SH-SY5Y (cell line): Measurements from ENCODE around the gene INTS11.

Experiments used
- GATA2 ChIP-seq: IDR thresholded peaks from 2 replicates; pipeline ENCODE4 v1.6.1; 2011; ENCODE audit warnings: mild to moderate bottlenecking, low read depth, low read length
- GATA3 ChIP-seq: IDR thresholded peaks from 2 replicates; pipeline ENCODE4 v1.6.1; 2011; ENCODE audit warnings: low read depth, mild to moderate bottlenecking, low read length, moderate library complexity

The INTS11 gene

DNA sequence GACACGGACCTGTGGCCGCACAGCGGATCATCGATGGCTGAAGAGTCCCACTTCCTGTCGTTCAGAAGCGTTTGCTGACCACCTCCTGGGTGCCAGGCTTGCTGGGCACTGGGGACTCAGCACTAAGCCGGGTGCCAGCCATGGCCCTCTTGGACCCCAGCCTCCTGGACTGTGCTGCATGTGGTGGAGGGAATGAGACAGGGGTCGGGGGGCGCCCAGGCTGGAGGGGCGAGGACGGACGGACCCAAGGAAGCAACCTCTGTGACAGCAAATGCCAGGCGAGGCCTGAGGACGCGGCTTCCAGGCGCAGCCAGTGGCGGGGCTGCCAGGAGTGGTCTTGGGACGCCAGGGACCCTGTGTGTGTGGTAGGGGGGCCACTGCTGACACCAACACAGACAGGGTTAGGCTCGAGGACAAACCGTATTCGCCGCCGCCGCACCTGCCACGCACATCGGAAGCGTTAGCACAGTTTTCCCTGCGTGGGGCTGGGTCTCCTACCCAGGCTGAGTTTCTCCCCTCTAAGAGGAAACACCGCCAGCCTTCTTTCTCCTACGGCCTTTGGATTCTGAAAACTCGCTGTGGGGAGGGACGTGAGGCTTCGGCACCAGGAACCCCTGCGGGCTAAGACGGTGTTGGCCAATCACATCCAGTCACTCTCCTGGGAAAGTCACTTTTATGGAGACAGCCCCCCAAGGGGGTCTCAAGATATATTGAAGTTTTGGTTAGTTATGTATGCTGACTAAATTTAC, 36.9 kb upstream of the INTS11 start:
- TF ChIP-seq GATA3: no peak
- TF ChIP-seq GATA2: no peak

DNA sequence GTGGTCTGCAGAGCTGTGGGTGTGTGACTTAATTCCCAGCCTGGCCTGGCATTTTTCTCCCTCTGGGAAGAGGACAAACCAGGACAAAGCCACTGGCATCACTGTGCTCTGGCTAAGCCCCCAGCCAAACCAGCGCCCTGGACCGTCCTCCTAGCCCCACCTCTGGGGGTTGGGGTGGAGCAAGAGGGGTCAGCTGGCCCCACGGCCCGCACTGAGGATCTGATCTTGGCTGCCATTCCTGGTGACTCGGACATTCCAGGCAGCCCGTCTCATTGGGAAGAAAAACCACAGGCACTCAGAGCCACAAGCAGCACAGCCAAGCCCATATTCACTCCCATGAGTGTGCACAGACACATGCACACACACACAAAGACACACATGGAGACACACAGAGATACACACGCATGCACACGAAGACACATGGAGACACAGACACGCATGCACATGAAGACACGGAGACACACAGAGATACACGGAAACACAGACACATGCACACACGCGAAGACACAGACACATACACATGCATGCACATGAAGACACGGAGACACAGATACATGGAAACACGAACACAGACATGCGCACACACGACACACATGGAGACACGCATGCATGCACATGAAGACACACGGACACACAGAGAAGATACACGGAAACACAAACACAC, 36.2 kb upstream of the INTS11 start:
- no peak for TF ChIP-seq GATA2
- TF ChIP-seq GATA3: no peak

DNA sequence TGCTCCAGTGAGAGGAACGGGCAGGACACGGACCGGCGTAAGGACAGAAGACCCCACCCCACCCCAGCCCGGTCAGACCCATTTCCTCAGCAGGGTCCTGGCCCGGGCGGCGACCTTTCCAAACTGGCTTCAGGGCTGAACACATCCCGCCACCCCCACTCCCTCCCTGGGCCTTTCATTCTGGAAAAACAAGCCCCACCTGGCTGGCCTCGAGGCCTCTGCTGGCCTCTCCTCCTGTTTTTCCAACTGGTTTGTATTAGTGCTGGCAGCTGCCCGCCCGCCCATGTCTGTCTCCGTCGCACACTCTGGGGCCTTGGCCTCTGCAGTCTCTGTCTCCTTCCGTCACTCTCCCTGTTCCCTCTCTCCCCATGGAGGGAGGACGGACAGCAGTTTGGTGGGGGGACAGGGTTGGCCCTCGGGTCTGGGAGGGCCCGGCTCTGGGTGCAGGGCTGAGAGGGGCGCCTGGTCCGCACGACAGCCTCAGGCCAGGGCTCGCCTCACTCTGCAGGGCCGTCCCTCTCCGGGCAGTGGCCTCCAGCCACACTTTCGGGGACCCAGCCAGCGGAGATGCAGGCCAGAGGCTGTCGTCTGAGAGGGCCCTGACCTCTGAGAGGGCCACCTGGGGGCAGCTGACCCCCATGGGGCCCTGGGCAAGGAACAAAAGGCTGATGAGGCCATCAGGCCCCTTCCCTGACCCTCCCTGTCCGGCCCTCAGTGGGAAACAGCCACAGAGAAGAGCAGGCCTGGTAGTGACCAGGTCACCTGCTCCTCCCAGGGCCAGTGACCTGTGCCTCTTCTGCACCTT, 35.4 kb upstream of the INTS11 start:
- TF ChIP-seq GATA3: no peak
- no peak for TF ChIP-seq GATA2

DNA sequence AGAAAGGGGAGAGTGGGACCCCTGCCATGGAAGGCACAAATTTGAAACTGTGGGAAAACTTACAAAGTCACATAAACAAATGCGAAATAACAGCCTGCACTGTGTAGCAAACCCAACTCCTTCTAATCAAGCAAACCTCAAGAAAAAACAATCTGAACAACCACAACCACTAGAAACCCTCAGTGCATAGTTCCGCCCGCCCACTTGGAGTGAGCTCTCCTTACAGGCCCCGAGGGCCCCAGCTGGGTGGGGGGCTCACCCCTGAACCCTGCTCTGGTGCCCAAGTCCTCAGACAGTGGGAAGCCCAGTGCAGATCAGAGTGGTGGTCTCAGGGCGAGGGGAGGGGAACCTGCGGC, 34.8 kb upstream of the INTS11 start:
- no peak for TF ChIP-seq GATA2
- TF ChIP-seq GATA3: no peak

DNA sequence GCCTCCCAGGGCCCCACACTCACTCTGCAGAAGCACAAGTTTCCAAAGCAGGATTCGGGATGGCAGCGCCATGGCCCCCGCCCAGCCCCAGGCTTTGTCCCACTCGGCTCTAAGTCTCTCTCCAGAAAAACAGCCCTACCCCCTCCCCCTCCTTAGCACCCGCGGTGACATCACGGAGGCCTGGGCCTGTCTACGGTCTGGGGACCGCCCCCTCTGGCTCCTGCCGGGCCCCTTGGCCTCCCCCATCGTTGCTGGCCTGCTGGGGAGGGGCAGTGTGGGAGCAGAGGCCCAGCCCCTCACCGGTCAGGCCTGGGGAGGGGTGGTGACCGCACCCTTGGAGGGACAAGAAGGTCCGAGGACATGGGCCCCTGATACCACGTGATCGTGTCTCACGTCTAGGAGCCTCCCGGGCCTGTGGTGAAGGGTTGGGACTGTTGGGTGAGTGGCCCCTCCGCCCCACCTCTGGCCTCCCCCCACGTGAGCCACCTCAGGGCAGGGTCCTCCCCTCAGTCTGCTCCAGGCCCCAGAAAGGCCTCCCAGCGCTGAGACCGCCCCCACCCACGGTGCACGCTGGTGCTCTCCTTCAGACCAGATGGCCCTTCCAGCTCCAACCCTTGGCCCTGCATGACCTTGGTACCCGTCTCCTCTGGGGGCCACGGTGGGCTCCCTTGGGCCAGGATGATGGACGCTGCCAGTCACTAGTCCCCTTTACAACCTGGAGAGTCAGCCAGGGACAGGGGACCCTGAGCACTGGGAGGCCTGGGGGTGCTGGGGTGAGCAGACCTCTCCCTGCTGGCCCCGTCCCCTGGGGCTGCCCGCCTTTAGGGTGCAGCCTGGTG, 34.2 kb upstream of the INTS11 start, which contains the start of gene MXRA8:
TSS of gene MXRA8 (minus strand) at position 123 of the 839 bp plus-strand sequence. CDS start at position 72, 51 bp downstream.
- TF ChIP-seq GATA3: no peak
- TF ChIP-seq GATA2: no peak

DNA sequence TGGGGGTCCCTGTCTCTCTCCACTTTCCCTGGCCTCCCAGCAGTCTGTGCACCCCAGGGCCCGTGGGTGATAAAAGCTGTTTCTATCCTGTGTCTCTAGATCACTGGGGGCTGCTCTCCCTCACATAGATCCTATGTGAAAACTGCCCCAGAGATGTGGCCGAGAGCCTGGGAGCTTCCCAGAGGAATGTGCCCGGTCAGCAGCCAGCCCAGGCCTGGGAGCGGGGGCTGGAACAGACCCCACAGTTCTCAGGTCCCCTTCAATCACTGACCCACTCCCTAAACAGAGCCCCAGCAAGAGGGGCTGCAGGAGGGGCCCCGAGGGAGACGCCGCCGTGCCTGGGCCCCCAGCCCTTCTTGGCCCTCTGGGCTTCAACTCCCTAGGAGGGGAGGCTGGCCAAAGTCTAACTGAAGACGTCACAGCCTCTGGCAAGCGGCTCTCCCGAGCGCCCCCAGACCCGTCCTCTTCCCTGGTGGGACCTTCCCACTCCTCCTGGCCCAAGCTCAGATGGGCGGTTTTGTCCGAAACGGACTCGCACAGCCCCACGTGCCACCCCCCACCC, 33.5 kb upstream of the INTS11 start:
- no peak for TF ChIP-seq GATA2
- TF ChIP-seq GATA3: no peak

DNA sequence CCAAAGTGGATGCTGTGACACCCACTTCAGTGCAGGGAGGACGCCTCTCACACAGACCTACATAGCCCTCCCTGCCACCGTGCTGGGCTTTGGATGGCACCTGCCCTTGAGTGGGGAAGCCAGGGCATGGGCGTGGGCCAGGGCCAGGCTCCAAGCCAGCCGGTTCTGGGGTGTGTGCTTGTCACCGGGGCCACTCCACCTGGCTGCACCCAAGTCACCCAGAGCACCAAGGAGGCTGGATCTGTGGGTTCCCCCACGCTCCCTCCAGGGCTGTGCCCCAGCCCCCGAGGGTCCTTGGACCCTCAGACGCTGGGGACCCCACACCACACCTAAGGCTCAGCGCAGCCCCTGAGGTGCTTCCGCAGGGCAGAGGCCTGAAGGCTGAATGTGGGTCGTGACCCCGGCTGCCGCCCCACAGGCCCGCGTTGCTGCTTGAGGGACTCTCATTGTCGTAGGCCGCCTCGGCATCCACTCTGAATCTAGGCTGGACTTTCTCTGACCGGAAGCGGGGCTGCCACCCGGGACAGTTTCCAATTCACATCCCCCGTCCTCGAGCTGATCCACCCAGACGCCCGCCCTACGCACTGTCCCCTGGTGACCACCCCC, 32.4 kb upstream of the INTS11 start:
- TF ChIP-seq GATA3 (no peak), GATA2 (no peak)

DNA sequence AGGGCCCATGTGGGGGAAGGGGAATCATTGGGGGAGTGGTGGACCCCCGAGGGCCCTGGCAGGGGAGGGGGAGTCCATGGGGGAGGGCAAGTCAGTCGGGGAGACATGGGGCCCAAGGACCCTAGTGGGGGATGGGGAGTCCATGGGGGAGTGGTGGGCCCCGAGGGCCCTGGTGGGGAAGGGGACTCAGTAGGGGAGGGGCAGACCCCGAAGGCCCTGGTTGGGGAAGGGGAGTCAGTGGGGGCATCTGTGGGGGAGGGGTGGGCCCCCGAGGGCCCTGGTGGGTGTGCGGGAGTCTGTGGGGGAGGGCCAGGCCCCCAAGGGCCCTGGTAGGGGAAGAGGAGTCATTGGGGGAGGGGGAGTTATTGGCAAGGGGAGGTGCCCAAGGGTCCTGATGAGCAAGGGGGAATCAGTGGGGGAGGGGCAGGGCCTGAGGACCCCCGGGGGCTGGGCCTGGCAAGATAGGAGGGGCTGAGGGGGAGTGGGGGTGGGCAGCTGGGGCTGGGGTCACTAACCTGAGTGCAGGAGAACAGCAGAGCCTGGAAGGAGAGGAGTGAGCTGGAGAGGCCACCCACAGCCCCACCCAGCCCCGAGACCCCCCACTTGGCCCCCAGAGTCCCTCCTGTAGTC, 31.8 kb upstream of the INTS11 start:
- TF ChIP-seq GATA3: no peak
- TF ChIP-seq GATA2: no peak

DNA sequence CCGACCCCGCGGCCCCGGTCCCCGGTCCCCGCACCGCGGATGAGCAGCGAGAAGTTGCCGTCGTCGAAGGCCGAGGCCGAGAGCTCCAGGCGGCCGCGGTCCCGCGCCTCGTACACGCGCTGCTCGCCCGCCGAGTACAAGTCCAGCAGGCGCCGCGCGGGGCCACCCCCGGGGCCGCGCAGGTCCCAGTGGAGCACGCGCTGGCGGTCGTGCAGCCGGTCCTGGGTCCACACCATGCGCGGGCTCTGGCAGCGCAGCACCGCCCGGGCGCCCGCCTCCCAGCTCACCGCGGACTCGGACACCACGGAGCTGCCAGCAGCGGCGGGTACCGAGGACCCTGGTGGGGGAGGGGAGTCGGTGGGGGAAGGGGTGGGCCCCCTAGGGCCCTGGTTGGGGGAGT, 31.0 kb upstream of the INTS11 start:
- no peak for TF ChIP-seq GATA3
- TF ChIP-seq GATA2: no peak

DNA sequence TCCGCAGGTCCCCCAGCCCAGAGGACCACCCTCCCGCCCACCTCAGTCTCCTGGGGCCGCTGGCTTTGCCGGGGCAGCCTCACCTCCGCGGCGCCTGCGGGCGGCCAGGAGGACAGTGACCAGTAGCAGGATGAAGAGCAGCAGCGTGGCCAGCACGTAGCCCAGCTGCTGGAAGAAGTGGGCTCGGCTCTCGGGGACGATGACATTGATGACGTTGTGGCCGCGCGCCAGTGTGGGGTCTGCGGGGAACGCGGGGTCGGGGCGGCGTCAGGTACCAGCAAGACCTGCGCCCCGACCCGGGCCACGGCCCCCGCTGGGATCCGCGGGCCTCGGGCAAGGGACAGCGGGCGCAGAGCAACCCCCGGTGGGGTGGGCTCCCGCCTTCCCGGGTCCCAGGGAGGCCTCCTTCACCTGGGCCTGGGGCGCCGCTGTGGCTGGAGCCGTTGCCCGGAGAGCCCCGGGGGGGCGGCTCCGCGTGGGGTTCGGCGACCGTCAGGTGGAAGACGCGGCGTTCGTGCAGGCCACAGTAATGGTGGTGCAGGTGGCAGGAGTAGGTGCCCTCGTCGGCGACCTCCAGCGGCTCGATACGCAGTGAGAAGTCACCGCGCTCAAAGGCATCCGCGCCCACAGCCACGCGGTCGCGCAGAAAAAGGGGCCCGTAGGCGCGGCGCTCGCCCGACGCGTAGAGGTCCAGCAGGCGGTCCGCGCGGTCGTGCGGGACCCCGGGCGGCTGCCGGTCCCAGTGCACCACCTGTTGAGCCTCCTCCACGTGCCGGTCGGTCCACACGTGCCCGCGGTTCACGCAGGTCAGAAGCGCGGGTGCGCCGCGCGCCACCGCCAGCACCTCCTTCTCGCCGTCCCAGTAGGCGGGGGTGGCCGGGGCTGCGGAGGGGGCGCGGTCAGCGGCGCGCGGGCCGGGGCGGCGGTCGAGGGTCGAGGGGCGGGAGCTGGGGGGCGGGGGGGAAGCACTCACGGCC, 30.1 kb upstream of the INTS11 start:
- TF ChIP-seq GATA2 (no peak), GATA3 (no peak)

DNA sequence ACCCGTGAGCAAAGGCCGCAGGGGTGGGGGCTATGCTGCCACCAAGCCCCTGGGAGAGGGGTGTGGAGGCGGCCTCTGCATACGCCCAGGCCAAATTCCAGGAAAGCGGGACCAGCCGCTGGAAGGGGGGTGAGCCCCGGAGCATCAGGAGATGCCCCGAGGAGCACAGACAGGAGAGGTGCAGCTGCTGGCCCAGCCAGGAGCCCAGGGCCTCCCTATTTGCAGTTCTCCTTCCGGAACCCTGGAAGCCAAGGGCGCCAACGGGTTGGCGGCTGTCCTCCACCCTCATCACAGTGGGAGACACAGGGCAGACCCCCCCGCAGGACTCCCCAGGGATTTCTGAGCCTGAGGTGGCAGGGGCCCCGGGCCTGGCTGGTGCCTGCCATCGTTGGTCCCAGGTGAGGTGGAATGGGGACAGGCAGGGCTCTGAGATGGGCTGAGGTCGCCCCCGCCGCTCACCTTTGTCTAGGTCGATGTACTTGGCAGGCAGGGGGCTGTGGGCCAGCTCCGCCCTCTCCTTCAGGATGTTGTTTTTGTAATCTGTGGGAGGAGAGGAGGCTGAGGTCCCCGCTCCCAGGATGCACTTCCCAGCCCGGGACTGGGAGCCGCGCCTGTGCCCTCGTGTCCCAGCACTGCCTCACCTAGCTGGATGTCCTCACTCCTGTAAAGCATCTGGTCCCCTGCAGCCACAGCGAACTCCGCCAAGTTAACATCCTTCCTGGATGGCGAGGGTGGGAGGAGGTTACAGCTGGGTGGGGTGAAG, 29.1 kb upstream of the INTS11 start:
- TF ChIP-seq GATA3: no peak
- no peak for TF ChIP-seq GATA2
